Keratinocyte (primary cell): ENCODE results near the gene POU2F2.

ENCODE experiments used
- CTCF ChIP-seq, 3 experiments: IDR thresholded peaks in 1 of 3; conservative IDR thresholded peaks in 1 of 3; optimal IDR thresholded peaks in 1 of 3; 2 replicates in 2 of 3; 3 replicates in 1 of 3; pipeline versions ENCODE3 to v1.5.1; 2011; ENCODE audit warnings: low read length in 3 of 3, mild to moderate bottlenecking in 3 of 3, moderate library complexity in 2 of 3, control low read depth in 1 of 3, inconsistent platforms in 1 of 3; ENCODE audit not compliant: insufficient read depth in 2 of 3; ENCODE audit errors: extremely low read depth in 1 of 3
- EZH2 ChIP-seq: IDR thresholded peaks from one replicate; pipeline ENCODE4 v1.6.1; 2012; ENCODE audit warnings: inconsistent platforms, mild to moderate bottlenecking, low read length, moderate library complexity

- TF ChIP-seq CTCF (optimal IDR thresholded peaks at IDR 0.05 in 1 of 3, IDR thresholded peaks at IDR 0.05 in 1 of 3, conservative IDR thresholded peaks at IDR 0.05 in 1 of 3; ENCODE audit: extremely low read depth in 1 of 3, insufficient read depth in 2 of 3, low read length in 3 of 3) (no peak), EZH2 (no peak)
Observed at GRCh38 chr19:42140125-42140754, 8.0 kb upstream of the POU2F2 start.
